HUDEP-2 (cell line): Measurements from ENCODE around the gene TMED6.
A peak's percentile ranks its signal among the peaks of the same experiment; 100 is the strongest.

ENCODE experiments used
- DNase-seq, 76 experiments: peaks; one replicate each; lab custom pipeline; 2025; ENCODE audit not compliant: unreplicated experiment in 76 of 76; lab: John Stamatoyannopoulos, UW

TMED6 gene

GRCh38 chr16:69351309-69352027, at the start of gene TMED6:
TSS of gene TMED6 (minus strand) at chr16:69351786. CDS start at chr16:69351753, 33 bp downstream.
- no peak for DNase-seq

- DNase-seq, result peak in 1 of 76 experiments; percentile 3
These were observed 47.8 kb upstream of the TMED6 start for GRCh38 chr16:69399361-69399760.

- DNase-seq, result peak in 4 of 76 experiments; percentile 9 to 35 (median 16)
These were observed 46.4 kb upstream of the TMED6 start for GRCh38 chr16:69397821-69398521.

GRCh38 chr16:69396187-69397061, 44.8 kb upstream of the TMED6 start:
- peak in 58 of 76 experiments; percentile 6 to 77 (median 48) for DNase-seq

- no peak for DNase-seq
These were observed 44.2 kb upstream of the TMED6 start for GRCh38 chr16:69395859-69396186.

GRCh38 chr16:69393898-69394849, 42.6 kb upstream of the TMED6 start:
- DNase-seq, result no peak

- no peak for DNase-seq
These were observed 35.0 kb upstream of the TMED6 start for GRCh38 chr16:69386596-69386995.

- no peak for DNase-seq
These were observed 33.4 kb upstream of the TMED6 start for GRCh38 chr16:69384974-69385373.

- DNase-seq, result peak in 3 of 76 experiments; percentile 4 to 8 (median 7)
These were observed 30.8 kb upstream of the TMED6 start for GRCh38 chr16:69382421-69382820.

- no peak for DNase-seq
These were observed 29.6 kb upstream of the TMED6 start for GRCh38 chr16:69381231-69381630.

GRCh38 chr16:69378760-69379159, 27.2 kb upstream of the TMED6 start:
- no peak for DNase-seq

- DNase-seq, result no peak
These were observed 26.4 kb upstream of the TMED6 start for GRCh38 chr16:69378036-69378435.

GRCh38 chr16:69376393-69377059, 24.9 kb upstream of the TMED6 start:
- DNase-seq, result no peak

- no peak for DNase-seq
These were observed 21.4 kb upstream of the TMED6 start for GRCh38 chr16:69373019-69373418.

- no peak for DNase-seq
These were observed 20.0 kb upstream of the TMED6 start for GRCh38 chr16:69371564-69371963.

- DNase-seq, result no peak
These were observed 17.3 kb upstream of the TMED6 start for GRCh38 chr16:69368866-69369265.

GRCh38 chr16:69367980-69368379, 16.4 kb upstream of the TMED6 start:
- no peak for DNase-seq

GRCh38 chr16:69366431-69366830, 14.8 kb upstream of the TMED6 start:
- DNase-seq, result no peak

GRCh38 chr16:69365901-69366300, 14.3 kb upstream of the TMED6 start:
- no peak for DNase-seq

GRCh38 chr16:69364088-69364487, 12.5 kb upstream of the TMED6 start:
- no peak for DNase-seq
